OCI-LY1 (cell line): Measurements from ENCODE around the gene DMPK.

ENCODE experiments used
- H2AFZ ChIP-seq: fragments of 200-600 bp; sonication (generic), shearing (Covaris generic); 2 replicates; pipeline ENCODE4 v1.6.0; 2014; ENCODE audit warnings: antibody characterized with exemption, mild to moderate bottlenecking, low read length
- H3F3A ChIP-seq: fragments of 200-600 bp; sonication (generic), shearing (Covaris generic); 2 replicates; pipeline ENCODE4 v1.6.0; 2014; ENCODE audit warnings: mild to moderate bottlenecking, antibody characterized with exemption, low read length, moderate library complexity; ENCODE audit not compliant: insufficient read depth
- H3K27ac ChIP-seq: fragments of 200-600 bp; sonication (generic); 2 replicates; pipeline ENCODE4 v1.5.1; 2014; ENCODE audit warnings: low read length, mixed run types, mild to moderate bottlenecking, low read depth; ENCODE audit not compliant: poor library complexity, severe bottlenecking
- H3K27me3 ChIP-seq: fragments of 200-600 bp; sonication (generic); 2 replicates; pipeline ENCODE4 v1.6.0; 2014; ENCODE audit warnings: antibody characterized with exemption, mild to moderate bottlenecking, low read length, moderate library complexity; ENCODE audit not compliant: insufficient read depth
- H3K36me3 ChIP-seq: fragments of 200-600 bp; sonication (generic); 2 replicates; pipeline ENCODE4 v1.6.1; 2014; ENCODE audit warnings: mild to moderate bottlenecking, antibody characterized with exemption, low read length, moderate library complexity, mixed read lengths; ENCODE audit not compliant: insufficient read depth
- H3K4me1 ChIP-seq: fragments of 200-600 bp; sonication (generic); 2 replicates; pipeline ENCODE4 v1.5.1; 2014; ENCODE audit warnings: mild to moderate bottlenecking, low read length, moderate library complexity; ENCODE audit not compliant: insufficient read depth, severe bottlenecking
- H3K4me2 ChIP-seq: fragments of 200-600 bp; sonication (generic), shearing (Covaris generic); 2 replicates; pipeline ENCODE4 v1.6.1; 2014; ENCODE audit warnings: low read length
- H3K4me3 ChIP-seq: fragments of 200-600 bp; sonication (generic); 2 replicates; pipeline ENCODE4 v1.5.1; 2014; ENCODE audit warnings: low read length, low read depth, mild to moderate bottlenecking, mixed read lengths; ENCODE audit not compliant: poor library complexity, severe bottlenecking
- H3K79me2 ChIP-seq: fragments of 200-600 bp; shearing (Covaris generic); 2 replicates; pipeline ENCODE4 v1.6.1; 2016; ENCODE audit warnings: mixed run types, low read length, mixed read lengths; ENCODE audit not compliant: insufficient read depth
- H3K9ac ChIP-seq: fragments of 200-600 bp; sonication (generic), shearing (Covaris generic); 2 replicates; pipeline ENCODE4 v1.6.1; 2014; ENCODE audit warnings: mild to moderate bottlenecking, low read length, mixed read lengths
- H3K9me2 ChIP-seq: fragments of 200-600 bp; sonication (generic), shearing (Covaris generic); 2 replicates; pipeline ENCODE4 v1.6.1; 2014; ENCODE audit warnings: low read depth, mild to moderate bottlenecking, low read length, mixed read lengths
- H3K9me3 ChIP-seq: fragments of 200-600 bp; shearing (Covaris generic); 2 replicates; pipeline ENCODE4 v1.6.1; 2014; ENCODE audit warnings: low read length, mixed read lengths
- H4K20me1 ChIP-seq: fragments of 200-600 bp; sonication (generic), shearing (Covaris generic); 2 replicates; pipeline ENCODE4 v1.6.0; 2016; ENCODE audit warnings: mild to moderate bottlenecking, low read length; ENCODE audit not compliant: insufficient read depth
- CTCF ChIP-seq: fragments of 200-600 bp; sonication (generic), shearing (Covaris generic); IDR thresholded peaks from 2 replicates; pipeline ENCODE4 v1.5.1; 2017; ENCODE audit warnings: mild to moderate bottlenecking, antibody characterized with exemption, low read length, moderate library complexity, mixed read lengths
- EZH2 ChIP-seq: fragments of 200-600 bp; sonication (generic), shearing (Covaris generic); IDR thresholded peaks from 2 replicates; pipeline ENCODE4 v1.8.0; 2017; ENCODE audit warnings: borderline replicate concordance, mixed run types, mild to moderate bottlenecking, antibody characterized with exemption, low read length, moderate library complexity, mixed read lengths

The DMPK gene

GRCh38 chr19:45820413-45821102, 38.3 kb upstream of the DMPK start:
- Histone ChIP-seq H3K27me3 (no peaks in the 10 kb centered on the region), H3K4me3 (no peak overlapping the region), H3K9me2 (no peaks in the 10 kb centered on the region), H3K4me1 (peaks cover 37% of the 10 kb centered on the region), H3K4me2 (no peak overlapping the region), H2AFZ (no peak overlapping the region), H3K9ac (no peak overlapping the region), H3K36me3 (peaks cover 56% of the 10 kb centered on the region), H4K20me1 (no peaks in the 10 kb centered on the region), H3F3A (no peaks in the 10 kb centered on the region), H3K27ac (peak overlapping the region; percentile 11), H3K79me2 (no peaks in the 10 kb centered on the region), H3K9me3 (no peaks in the 10 kb centered on the region)
- TF ChIP-seq EZH2 (no peak), CTCF (no peak)

GRCh38 chr19:45819769-45820168, 37.5 kb upstream of the DMPK start:
- Histone ChIP-seq H3K36me3 (peaks cover 49% of the 10 kb centered on the region), H3K4me3 (no peak overlapping the region), H4K20me1 (no peaks in the 10 kb centered on the region), H3K9me3 (no peaks in the 10 kb centered on the region), H3K4me2 (no peak overlapping the region), H3F3A (no peaks in the 10 kb centered on the region), H3K27me3 (no peaks in the 10 kb centered on the region), H2AFZ (no peak overlapping the region), H3K9ac (no peak overlapping the region), H3K27ac (no peak overlapping the region), H3K9me2 (no peaks in the 10 kb centered on the region), H3K4me1 (peaks cover 31% of the 10 kb centered on the region), H3K79me2 (no peaks in the 10 kb centered on the region)
- TF ChIP-seq CTCF = no peak
- TF ChIP-seq EZH2 = no peak

- Histone ChIP-seq H4K20me1 (no peaks in the 10 kb centered on the region), H3K9me2 (no peaks in the 10 kb centered on the region), H3F3A (no peaks in the 10 kb centered on the region), H3K79me2 (no peaks in the 10 kb centered on the region), H3K27me3 (no peaks in the 10 kb centered on the region), H3K9ac (no peak overlapping the region; the same call in 1 of the 2 replicates), H3K4me2 (peak overlapping the region; percentile 25; the same call in 1 of the 2 replicates), H2AFZ (no peak overlapping the region), H3K9me3 (no peaks in the 10 kb centered on the region), H3K4me3 (no peak overlapping the region), H3K4me1 (peaks cover 11% of the 10 kb centered on the region), H3K36me3 (peaks cover 35% of the 10 kb centered on the region), H3K27ac (peak overlapping the region; percentile 63)
- no peak for TF ChIP-seq EZH2
- TF ChIP-seq CTCF = no peak
These were observed 35.5 kb upstream of the DMPK start for GRCh38 chr19:45817725-45818301.
